Nephron progenitor cell (in vitro differentiated cells): ENCODE results near the gene TAMALIN.

Experiments used
- DNase-seq: peaks from one replicate; pipeline ENCODE4 v3.0.0; 2021
- H3K27ac Mint-ChIP-seq: 2 replicates; pipeline ENCODE4 v1.8.0; 2021; ENCODE audit warnings: mild to moderate bottlenecking, moderate library complexity, mixed read lengths
- H3K27me3 Mint-ChIP-seq: 2 replicates; pipeline ENCODE4 v1.8.0; 2021; ENCODE audit warnings: mild to moderate bottlenecking, low read depth, mixed read lengths; ENCODE audit not compliant: poor library complexity
- H3K36me3 Mint-ChIP-seq: 2 replicates; pipeline ENCODE4 v1.8.0; 2021; ENCODE audit warnings: low read depth, mixed read lengths
- H3K4me1 Mint-ChIP-seq: 2 replicates; pipeline ENCODE4 v1.8.0; 2021; ENCODE audit warnings: mixed read lengths
- H3K4me3 Mint-ChIP-seq: 2 replicates; pipeline ENCODE4 v1.8.0; 2021; ENCODE audit warnings: mild to moderate bottlenecking, moderate library complexity, mixed read lengths
- H3K9me3 Mint-ChIP-seq: 2 replicates; pipeline ENCODE4 v1.8.0; 2021; ENCODE audit warnings: mild to moderate bottlenecking, moderate library complexity, mixed read lengths
- TF ChIP-seq, protein P1 (sequence below): fragments of 200-600 bp; sonication (generic); IDR thresholded peaks from 2 replicates; pipeline ENCODE4 v1.5.0; 2021; ENCODE audit warnings: antibody characterized with exemption

The TAMALIN gene

DNA sequence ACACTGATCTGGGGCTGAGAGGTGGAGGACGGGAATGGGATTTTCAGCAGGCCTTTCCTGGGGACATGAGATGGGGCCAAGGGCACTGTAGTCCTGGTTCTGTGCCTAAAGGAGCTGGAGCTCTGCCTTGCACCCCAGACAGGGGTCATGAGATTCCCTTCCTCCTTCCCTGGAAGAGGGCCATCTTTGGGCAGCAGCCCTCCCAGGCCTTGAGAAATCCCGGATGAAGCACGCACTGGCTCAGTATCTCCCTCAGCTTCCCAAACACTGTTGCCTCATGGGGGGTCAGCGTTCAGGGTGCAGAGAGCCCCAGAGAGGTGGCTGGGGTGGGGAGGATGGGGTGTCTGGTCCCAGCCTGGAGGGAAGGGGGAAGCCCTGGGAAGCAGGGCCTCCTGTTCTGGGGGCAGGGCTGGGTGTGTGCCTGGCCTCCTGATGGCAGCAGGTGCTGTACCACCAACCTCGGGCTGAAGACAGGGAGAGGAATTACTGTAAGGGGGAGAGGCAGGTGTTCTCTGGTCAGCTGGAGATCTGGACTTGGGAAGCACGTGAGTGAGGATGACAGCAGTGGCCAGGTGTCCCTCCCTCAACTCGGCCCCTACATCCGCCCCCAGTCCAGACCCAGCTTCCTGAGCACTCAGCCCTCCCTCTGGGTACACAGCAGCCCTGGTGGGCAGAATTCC, 36.1 kb downstream of the TAMALIN start:
- no peak for DNase-seq
- Mint-ChIP-seq H3K36me3 (no peaks in the 10 kb centered on the region), H3K27me3 (peaks cover 9% of the 10 kb centered on the region), H3K4me1 (peaks cover 19% of the 10 kb centered on the region), H3K4me3 (no peak overlapping the region), H3K27ac (peak overlapping the region; percentile 29), H3K9me3 (no peaks in the 10 kb centered on the region)
- TF ChIP-seq, protein P1, sequence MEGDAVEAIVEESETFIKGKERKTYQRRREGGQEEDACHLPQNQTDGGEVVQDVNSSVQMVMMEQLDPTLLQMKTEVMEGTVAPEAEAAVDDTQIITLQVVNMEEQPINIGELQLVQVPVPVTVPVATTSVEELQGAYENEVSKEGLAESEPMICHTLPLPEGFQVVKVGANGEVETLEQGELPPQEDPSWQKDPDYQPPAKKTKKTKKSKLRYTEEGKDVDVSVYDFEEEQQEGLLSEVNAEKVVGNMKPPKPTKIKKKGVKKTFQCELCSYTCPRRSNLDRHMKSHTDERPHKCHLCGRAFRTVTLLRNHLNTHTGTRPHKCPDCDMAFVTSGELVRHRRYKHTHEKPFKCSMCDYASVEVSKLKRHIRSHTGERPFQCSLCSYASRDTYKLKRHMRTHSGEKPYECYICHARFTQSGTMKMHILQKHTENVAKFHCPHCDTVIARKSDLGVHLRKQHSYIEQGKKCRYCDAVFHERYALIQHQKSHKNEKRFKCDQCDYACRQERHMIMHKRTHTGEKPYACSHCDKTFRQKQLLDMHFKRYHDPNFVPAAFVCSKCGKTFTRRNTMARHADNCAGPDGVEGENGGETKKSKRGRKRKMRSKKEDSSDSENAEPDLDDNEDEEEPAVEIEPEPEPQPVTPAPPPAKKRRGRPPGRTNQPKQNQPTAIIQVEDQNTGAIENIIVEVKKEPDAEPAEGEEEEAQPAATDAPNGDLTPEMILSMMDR, result no peak

DNA sequence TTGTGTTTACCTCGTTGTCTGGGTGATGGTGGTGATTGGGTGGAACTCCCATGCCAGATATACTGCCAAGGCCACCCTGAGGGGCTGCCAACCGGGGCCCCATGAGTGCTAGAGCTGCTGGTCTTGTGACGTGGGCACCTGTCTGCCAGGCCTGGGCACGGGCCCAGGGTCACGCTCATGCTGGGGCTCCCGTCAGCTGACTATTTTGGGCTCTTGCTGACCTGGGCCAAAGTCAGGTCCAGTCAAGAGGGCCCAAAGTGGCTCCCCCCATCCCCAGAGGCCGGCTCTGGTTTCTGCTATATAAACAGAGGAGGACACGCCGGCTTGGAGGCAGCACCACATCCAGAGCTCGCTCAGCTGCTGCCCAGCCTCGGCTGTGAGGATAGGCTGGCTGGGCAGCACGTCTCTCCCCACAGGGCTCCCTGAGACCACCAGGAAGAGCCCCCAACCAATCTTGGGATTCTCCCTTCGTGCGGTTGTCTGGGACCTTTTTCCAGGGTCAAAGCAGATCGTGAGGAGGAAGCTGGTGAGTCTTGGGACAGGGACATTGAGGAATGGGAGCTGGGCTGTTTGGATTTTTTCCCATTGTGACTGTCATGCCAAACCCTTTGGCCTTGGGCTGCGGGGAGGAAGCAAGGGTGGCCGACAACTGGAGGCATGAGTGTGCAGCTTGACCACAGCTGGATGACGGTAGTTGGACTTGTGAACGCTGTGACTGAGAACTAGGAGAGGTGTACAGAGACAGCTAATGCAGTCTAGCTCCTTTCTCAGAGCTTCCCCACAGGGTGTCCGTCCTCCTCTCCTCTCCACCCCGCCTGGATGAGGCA, 36.9 kb downstream of the TAMALIN start:
- TF ChIP-seq, protein P1, result no peak
- DNase-seq, result no peak
- Mint-ChIP-seq H3K4me3 (no peak overlapping the region), H3K4me1 (peaks cover 12% of the 10 kb centered on the region), H3K27ac (no peak overlapping the region), H3K27me3 (peaks cover 9% of the 10 kb centered on the region), H3K36me3 (no peaks in the 10 kb centered on the region), H3K9me3 (no peaks in the 10 kb centered on the region)

DNA sequence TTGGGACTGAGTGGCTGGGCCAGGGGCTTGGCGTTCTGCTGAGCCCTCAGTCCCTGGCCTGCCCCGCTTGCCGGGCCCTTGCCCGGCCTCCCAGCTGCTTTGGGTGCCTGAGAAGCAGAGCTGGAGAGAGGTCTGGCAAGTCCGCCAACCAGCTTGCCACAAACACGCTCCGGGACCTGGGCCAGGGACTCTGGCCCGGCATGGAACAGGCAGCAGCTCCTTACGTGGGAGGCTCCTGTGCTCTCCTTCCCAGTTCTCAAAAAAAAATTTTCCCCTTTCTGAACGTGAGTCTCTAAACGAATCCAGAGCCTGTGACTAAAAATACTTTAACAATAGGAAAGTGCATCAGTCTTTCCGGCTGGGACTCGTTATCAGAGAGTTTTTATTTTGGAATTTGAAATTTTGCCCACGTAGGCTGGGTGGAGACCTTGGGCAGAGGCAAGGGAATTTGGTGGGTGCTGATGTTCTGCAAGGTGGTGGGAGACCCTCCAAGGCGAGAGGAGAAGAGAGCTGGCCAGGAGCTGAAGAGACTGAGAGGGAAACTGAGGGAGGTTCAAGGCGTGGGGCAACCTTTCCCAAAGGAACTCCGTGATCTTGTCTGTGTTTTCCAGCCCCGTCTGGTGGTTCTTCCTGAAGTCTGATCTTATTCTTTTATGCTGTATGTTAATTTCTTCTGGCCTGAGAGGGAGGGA, 37.7 kb downstream of the TAMALIN start:
- Mint-ChIP-seq H3K4me1 (peaks cover 11% of the 10 kb centered on the region), H3K27me3 (peaks cover 8% of the 10 kb centered on the region), H3K27ac (peak overlapping the region; percentile 44), H3K4me3 (no peak overlapping the region), H3K36me3 (no peaks in the 10 kb centered on the region), H3K9me3 (no peaks in the 10 kb centered on the region)
- TF ChIP-seq, protein P1, result no peak
- no peak for DNase-seq

- H3K36me3 Mint-ChIP-seq, result no peaks in the 10 kb centered on the region
- H3K27ac Mint-ChIP-seq, result no peak overlapping the region
- peaks cover 23% of the 10 kb centered on the region for H3K4me1 Mint-ChIP-seq
- TF ChIP-seq, protein P1, result no peak
- H3K9me3 Mint-ChIP-seq, result no peaks in the 10 kb centered on the region
- H3K27me3 Mint-ChIP-seq, result peaks cover 17% of the 10 kb centered on the region
- no peak overlapping the region for H3K4me3 Mint-ChIP-seq
- no peak for DNase-seq
These were observed 39.1 kb downstream of the TAMALIN start for GRCh38 chr12:52045794-52046199.

- H3K27me3 Mint-ChIP-seq, result peaks cover 17% of the 10 kb centered on the region
- no peaks in the 10 kb centered on the region for H3K9me3 Mint-ChIP-seq
- no peak overlapping the region for H3K4me3 Mint-ChIP-seq
- no peaks in the 10 kb centered on the region for H3K36me3 Mint-ChIP-seq
- TF ChIP-seq, protein P1, result no peak
- no peak for DNase-seq
- no peak overlapping the region for H3K27ac Mint-ChIP-seq
- peaks cover 26% of the 10 kb centered on the region for H3K4me1 Mint-ChIP-seq
These were observed 40.1 kb downstream of the TAMALIN start for GRCh38 chr12:52046859-52047258.
